Panc1 (cell line): ENCODE data around the gene DAPK1. TPM values are rescaled to one million over a fixed set of nuclear protein-coding genes. Genes with fewer than 3 reads are reported as not detected.

Experiments used
- ATAC-seq: fragments of 200-7000 bp; cut with Tn5 transposase; 2 replicates; pipeline ENCODE4 v1.9.1; 2020; ENCODE audit warnings: mild to moderate bottlenecking, moderate library complexity
- BruUV-seq: library from RNA; stranded (reverse); fragments of 400-500 nt; replicated peaks from 2 replicates; lab custom pipeline; 2021; lab: Mats Ljungman, UMichigan
- CTCF ChIA-PET: fragments of 300-600 bp; sonication (Branson Sonifier 250); formaldehyde crosslinking; loops from one replicate; lab custom pipeline; 2022; ENCODE audit warnings: antibody characterized with exemption; lab: Charles Lee
- POLR2A ChIA-PET: fragments of 300-600 bp; sonication (Branson Sonifier 250); formaldehyde crosslinking; loops from one replicate; lab custom pipeline; 2022; ENCODE audit warnings: antibody characterized with exemption; lab: Charles Lee
- DNase-seq: peaks from one replicate; pipeline ENCODE4 v3.0.0-alpha.2; 2010; ENCODE audit warnings: low read depth, low spot score
- H3K27ac ChIP-seq: 2 replicates; pipeline ENCODE4 v1.5.1; 2011; ENCODE audit warnings: mild to moderate bottlenecking, low read length, inconsistent platforms
- H3K27me3 ChIP-seq: fragments of 200-500 bp; sonication (Bioruptor generic); 2 replicates; pipeline ENCODE4 v1.6.0; 2014; ENCODE audit warnings: low read length, inconsistent platforms; ENCODE audit not compliant: control insufficient read depth, insufficient read depth
- H3K36me3 ChIP-seq: fragments of 200-500 bp; sonication (Bioruptor generic); 2 replicates; pipeline ENCODE4 v1.5.1; 2014; ENCODE audit warnings: inconsistent platforms, mild to moderate bottlenecking, low read length, moderate library complexity; ENCODE audit not compliant: control insufficient read depth, insufficient read depth
- H3K4me1 ChIP-seq: 2 replicates; pipeline ENCODE4 v1.5.1; 2011; ENCODE audit warnings: inconsistent platforms, mild to moderate bottlenecking, low read length, moderate library complexity; ENCODE audit not compliant: control insufficient read depth, insufficient read depth
- H3K4me3 ChIP-seq, 2 experiments: 2 replicates each; pipeline ENCODE4 v1.5.1; 2011 to 2012; ENCODE audit warnings: low read depth in 2 of 2, low read length in 2 of 2, mild to moderate bottlenecking in 2 of 2, inconsistent platforms in 1 of 2, moderate library complexity in 1 of 2
- H3K9me3 ChIP-seq: fragments of 200-500 bp; sonication (Bioruptor generic); 2 replicates; pipeline ENCODE4 v1.5.1; 2014; ENCODE audit warnings: low read depth, mild to moderate bottlenecking, inconsistent platforms, low read length, moderate library complexity; ENCODE audit not compliant: control insufficient read depth, insufficient read depth
- CTCF ChIP-seq: fragments of 450-650 bp; IDR thresholded peaks from 2 replicates; pipeline ENCODE4 v1.5.1; 2017; ENCODE audit warnings: mild to moderate bottlenecking
- POLR2AphosphoS5 ChIP-seq: IDR thresholded peaks from 2 replicates; pipeline ENCODE4 v1.6.1; 2012; ENCODE audit warnings: mild to moderate bottlenecking, low read depth, low read length, moderate library complexity
- REST ChIP-seq, 2 experiments: IDR thresholded peaks; 2 replicates each; pipeline ENCODE4 v1.6.1; 2011 to 2012; ENCODE audit warnings: low read depth in 2 of 2, control low read depth in 1 of 2, low read length in 1 of 2, mild to moderate bottlenecking in 1 of 2, moderate library complexity in 1 of 2; ENCODE audit not compliant: insufficient read depth in 1 of 2
- SIN3A ChIP-seq: IDR thresholded peaks from 2 replicates; pipeline ENCODE4 v1.6.1; 2012; ENCODE audit warnings: low read depth, mild to moderate bottlenecking, low read length, moderate library complexity, borderline replicate concordance; ENCODE audit not compliant: insufficient read depth
- TCF7L2 ChIP-seq: IDR thresholded peaks from 2 replicates; pipeline ENCODE4 v1.6.1; 2011; ENCODE audit warnings: mild to moderate bottlenecking, low read depth, low read length, inconsistent platforms
- in situ Hi-C: cut with HindIII; loops from 2 replicates; pipeline ENCODE4 v1.10.0; 2016; ENCODE audit warnings: low sequenced_read_pairs, low pct_unique_long_range_greater_than_20kb
- intact Hi-C: fragments of 100-400 bp; cut with micrococcal nuclease; formaldehyde crosslinking; loops from one replicate; pipeline ENCODE4 v1.10.0; 2022; ENCODE audit not compliant: unreplicated experiment
- total RNA-seq: library from RNA; stranded (reverse); gene quantifications from one replicate; pipeline ENCODE4 v1.2.1, GENCODE V29; 2021; ENCODE audit not compliant: unreplicated experiment

DAPK1 gene
- total RNA-seq, 1 experiment from 2014 or later, result 0.87 TPM

DNA sequence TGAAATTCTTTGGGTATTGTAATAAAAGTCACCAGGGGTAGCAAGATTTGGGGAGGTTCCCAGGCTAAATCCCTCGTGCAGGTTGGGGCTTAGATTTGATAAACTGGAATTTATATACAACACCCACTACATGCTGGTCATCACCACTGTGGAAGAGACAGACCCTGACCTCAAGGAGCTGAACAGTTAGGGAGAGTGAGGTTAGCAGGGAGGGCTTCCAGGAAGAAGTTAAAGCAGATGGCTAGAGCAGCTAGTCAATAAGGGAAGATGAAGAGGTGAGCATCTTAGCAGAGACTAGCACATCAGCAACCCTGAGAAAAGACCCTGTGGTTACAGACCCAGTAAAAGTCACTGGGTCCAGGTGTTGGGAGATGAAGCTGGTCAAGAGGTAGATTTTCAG, 234.7 kb downstream of the DAPK1 start:
- in situ Hi-C loops, result no loop called here
- intact Hi-C loops, result no loop called here
- no peaks in the 10 kb centered on the region for H3K27me3 ChIP-seq
- TF ChIP-seq REST (IDR thresholded peaks at IDR 0.05; ENCODE audit: insufficient read depth in 1 of 2, low read depth in 2 of 2, low read length in 1 of 2), result no peak
- TF ChIP-seq CTCF, result no peak
- no peak for TF ChIP-seq POLR2AphosphoS5
- no peak for TF ChIP-seq TCF7L2
- TF ChIP-seq SIN3A, result no peak
- no peak for DNase-seq
- no peaks in the 10 kb centered on the region for H3K9me3 ChIP-seq
- no TSS peak for BruUV-seq
- ChIA-PET POLR2A (no interaction called here), CTCF (no interaction called here)
- no peaks in the 10 kb centered on the region for H3K4me1 ChIP-seq
- H3K4me3 ChIP-seq, result no peak overlapping the region
- H3K27ac ChIP-seq, result no peak overlapping the region
- ATAC-seq, result no peak
- no peaks in the 10 kb centered on the region for H3K36me3 ChIP-seq

DNA sequence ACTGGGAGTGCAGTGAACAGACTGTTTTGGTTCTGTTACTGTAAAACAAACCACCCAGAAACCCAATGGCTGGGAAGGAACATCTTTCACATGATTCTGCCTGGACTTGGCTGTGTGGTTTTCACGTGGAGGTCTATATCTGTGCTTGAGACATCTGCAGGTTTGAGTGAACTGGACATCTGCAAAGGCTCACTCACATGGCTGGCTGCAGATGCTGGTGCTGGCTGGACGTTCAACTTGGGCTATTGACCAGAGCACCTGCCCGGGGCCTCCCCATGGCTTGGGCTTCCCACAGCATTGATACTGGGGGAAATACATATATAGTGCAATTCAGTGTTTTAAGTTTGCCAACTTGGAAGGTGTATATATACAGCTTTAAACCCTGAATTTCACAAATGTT, 235.1 kb downstream of the DAPK1 start:
- no TSS peak for BruUV-seq
- Histone ChIP-seq H3K36me3 (no peaks in the 10 kb centered on the region), H3K27me3 (no peaks in the 10 kb centered on the region), H3K4me1 (no peaks in the 10 kb centered on the region), H3K27ac (no peak overlapping the region), H3K9me3 (no peaks in the 10 kb centered on the region), H3K4me3 (no peak overlapping the region)
- intact Hi-C loops (no loop called here), in situ Hi-C loops (no loop called here)
- TF ChIP-seq TCF7L2 (no peak), SIN3A (no peak), CTCF (no peak), REST (IDR thresholded peaks at IDR 0.05; ENCODE audit: insufficient read depth in 1 of 2, low read depth in 2 of 2, low read length in 1 of 2) (no peak), POLR2AphosphoS5 (no peak)
- CTCF ChIA-PET, result no interaction called here
- DNase-seq (no peak), ATAC-seq (no peak)
- POLR2A ChIA-PET, result no interaction called here
